Vagina (tissue), 2 donors: ENCODE data around the gene C16orf54.

ENCODE experiments used
- CTCF ChIP-seq, 3 experiments: fragments of 450-650 bp in 2 of 3; fragments of 200-600 bp in 1 of 3; sonication (generic) in 1 of 3; IDR thresholded peaks; one replicate each; pipeline ENCODE4 v1.5.1; 2017 to 2019; ENCODE audit warnings: antibody characterized with exemption in 3 of 3, mild to moderate bottlenecking in 2 of 3, moderate library complexity in 2 of 3
- POLR2AphosphoS5 ChIP-seq, 2 donors: sonication (generic); formaldehyde crosslinking; IDR thresholded peaks; one replicate each; pipeline ENCODE4 v1.9.0; 2017; ENCODE audit warnings: antibody characterized with exemption in 2 of 2, mild to moderate bottlenecking in 2 of 2, low read depth in 1 of 2; ENCODE audit not compliant: insufficient read depth in 1 of 2

DNA sequence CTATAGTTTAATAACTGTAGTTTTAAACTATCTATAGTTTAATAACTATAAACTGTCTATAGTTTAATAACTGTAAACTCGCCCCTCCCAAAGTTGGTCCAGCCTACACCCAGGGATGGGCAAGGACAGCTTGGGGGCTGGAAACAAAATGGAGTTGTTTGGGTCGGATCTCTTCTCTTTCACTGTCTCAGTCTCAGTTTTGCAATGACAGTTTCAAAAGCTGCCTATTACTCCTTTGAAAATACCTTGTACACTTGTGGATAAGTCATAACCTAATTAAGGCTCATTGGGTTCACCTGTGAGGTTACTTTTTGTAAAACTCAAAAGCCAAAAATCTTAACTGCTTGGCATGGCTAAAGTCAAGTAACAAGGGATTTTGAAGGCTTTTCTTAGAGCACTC lies 31.4 kb downstream of the C16orf54 start:
- TF ChIP-seq CTCF (IDR thresholded peaks at IDR 0.05) (no peak), POLR2AphosphoS5 (IDR thresholded peaks at IDR 0.05; ENCODE audit: insufficient read depth in 1 of 2, low read depth in 1 of 2) (no peak)
